ENCODE data around the gene LYPD4. TPM values are rescaled to one million over a fixed set of nuclear protein-coding genes. Genes with fewer than 3 reads are reported as not detected.

LYPD4 gene
- total RNA-seq, 1 donor from 2014 or later, result not detected

Small RNAs within 50 kb of the gene (microRNA-seq; reads per million reads assigned to microRNA genes)
- gene MIR6797 (ENCODE audit: unreplicated experiment), result 5.0 reads per million, percentile 49 among the genes with 10 or more reads in this experiment

Other genes starting within 250 kb of the LYPD4 start
- gene CEACAM4, start 217.6 kb downstream of the LYPD4 start, total RNA-seq (ENCODE audit: unreplicated experiment), result not detected
- gene CEACAM7, start 156.4 kb downstream of the LYPD4 start, total RNA-seq (ENCODE audit: unreplicated experiment), result not detected
- not detected for gene CEACAM5, start 136.1 kb downstream of the LYPD4 start, total RNA-seq (ENCODE audit: unreplicated experiment)
- gene CEACAM6, start 89.2 kb downstream of the LYPD4 start, total RNA-seq (ENCODE audit: unreplicated experiment), result not detected
- gene CEACAM3, start 48.1 kb downstream of the LYPD4 start, total RNA-seq (ENCODE audit: unreplicated experiment), result not detected
- not detected for gene DMRTC2, start 359 bp upstream of the LYPD4 start, total RNA-seq (ENCODE audit: unreplicated experiment)
- 3,886 TPM for gene RPS19, start 15.6 kb upstream of the LYPD4 start, total RNA-seq (ENCODE audit: unreplicated experiment)
- 1.1 TPM for gene CD79A, start 32.6 kb upstream of the LYPD4 start, total RNA-seq (ENCODE audit: unreplicated experiment)
- gene ARHGEF1, start 38.5 kb upstream of the LYPD4 start, total RNA-seq (ENCODE audit: unreplicated experiment), result 113 TPM
- 0.46 TPM for gene ERFL, start 83.8 kb upstream of the LYPD4 start, total RNA-seq (ENCODE audit: unreplicated experiment)
- 146 TPM for gene RABAC1, start 114.6 kb upstream of the LYPD4 start, total RNA-seq (ENCODE audit: unreplicated experiment)
- gene ATP1A3, start 149.5 kb upstream of the LYPD4 start, total RNA-seq (ENCODE audit: unreplicated experiment), result not detected
- gene GRIK5, start 225.5 kb upstream of the LYPD4 start, total RNA-seq (ENCODE audit: unreplicated experiment), result 18.4 TPM
- 19.7 TPM for gene ZNF574, start 231.5 kb upstream of the LYPD4 start, total RNA-seq (ENCODE audit: unreplicated experiment)

Data from endothelial cell (in vitro differentiated cells).